Uterus (tissue), 2 donors: ENCODE data around the gene CREB3L2.

ENCODE experiments used
- CTCF ChIP-seq, 4 experiments: fragments of 200-600 bp in 2 of 4; fragments of 450-650 bp in 2 of 4; sonication (generic) in 2 of 4; IDR thresholded peaks; one replicate each; pipeline ENCODE4 v1.5.1; 2016 to 2019; ENCODE audit warnings: antibody characterized with exemption in 4 of 4, mild to moderate bottlenecking in 2 of 4, moderate library complexity in 1 of 4
- POLR2A ChIP-seq, 2 donors: fragments of 450-650 bp; IDR thresholded peaks; one replicate each; pipeline ENCODE4 v1.6.1; 2016; ENCODE audit warnings: antibody characterized with exemption in 2 of 2, mild to moderate bottlenecking in 1 of 2, moderate library complexity in 1 of 2

DNA sequence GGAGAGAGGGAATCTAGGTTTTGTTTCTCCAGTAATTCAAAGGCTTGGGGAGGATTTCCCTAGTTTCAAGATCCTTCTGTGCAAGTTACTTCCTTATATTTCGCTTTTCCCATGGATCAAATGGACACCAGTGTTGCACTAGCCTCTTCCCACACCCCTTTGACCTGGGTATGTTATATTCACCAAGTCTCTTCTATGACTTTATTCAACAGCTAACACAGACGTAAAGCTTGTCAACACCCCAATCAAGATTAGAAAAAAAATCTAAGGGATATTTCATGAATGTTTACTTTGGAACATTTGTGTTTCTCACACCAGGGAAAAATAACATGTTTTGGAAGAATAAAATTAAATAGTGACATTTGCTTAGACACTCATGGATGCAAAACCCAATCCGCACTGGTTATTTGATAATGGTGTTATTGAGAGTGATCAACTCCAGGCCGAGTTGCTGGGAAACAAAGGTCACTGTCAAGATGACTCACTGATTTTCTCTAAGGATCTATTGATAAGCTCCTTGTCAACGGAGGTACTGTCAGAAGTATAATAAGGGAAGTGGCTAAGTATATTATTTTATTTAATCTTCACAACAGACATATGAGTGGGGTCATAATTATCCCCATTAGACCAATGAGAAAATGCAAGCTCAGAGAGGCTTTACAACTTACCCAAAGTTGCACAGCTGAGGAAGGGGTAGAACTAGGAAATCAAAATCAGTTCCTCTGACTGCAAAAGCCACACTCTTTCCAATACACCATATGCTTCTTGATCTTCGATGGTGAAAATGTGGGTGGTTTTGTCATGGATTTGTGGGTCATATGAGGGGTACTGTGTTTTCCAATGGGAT, 52.2 kb downstream of the CREB3L2 start:
- TF ChIP-seq CTCF (IDR thresholded peaks at IDR 0.05), result no peak
- TF ChIP-seq POLR2A (IDR thresholded peaks at IDR 0.05), result no peak
